ENCODE data around the gene XIRP1.
A peak's percentile ranks its signal among the peaks of the same experiment; 100 is the strongest.

XIRP1 gene

DNA sequence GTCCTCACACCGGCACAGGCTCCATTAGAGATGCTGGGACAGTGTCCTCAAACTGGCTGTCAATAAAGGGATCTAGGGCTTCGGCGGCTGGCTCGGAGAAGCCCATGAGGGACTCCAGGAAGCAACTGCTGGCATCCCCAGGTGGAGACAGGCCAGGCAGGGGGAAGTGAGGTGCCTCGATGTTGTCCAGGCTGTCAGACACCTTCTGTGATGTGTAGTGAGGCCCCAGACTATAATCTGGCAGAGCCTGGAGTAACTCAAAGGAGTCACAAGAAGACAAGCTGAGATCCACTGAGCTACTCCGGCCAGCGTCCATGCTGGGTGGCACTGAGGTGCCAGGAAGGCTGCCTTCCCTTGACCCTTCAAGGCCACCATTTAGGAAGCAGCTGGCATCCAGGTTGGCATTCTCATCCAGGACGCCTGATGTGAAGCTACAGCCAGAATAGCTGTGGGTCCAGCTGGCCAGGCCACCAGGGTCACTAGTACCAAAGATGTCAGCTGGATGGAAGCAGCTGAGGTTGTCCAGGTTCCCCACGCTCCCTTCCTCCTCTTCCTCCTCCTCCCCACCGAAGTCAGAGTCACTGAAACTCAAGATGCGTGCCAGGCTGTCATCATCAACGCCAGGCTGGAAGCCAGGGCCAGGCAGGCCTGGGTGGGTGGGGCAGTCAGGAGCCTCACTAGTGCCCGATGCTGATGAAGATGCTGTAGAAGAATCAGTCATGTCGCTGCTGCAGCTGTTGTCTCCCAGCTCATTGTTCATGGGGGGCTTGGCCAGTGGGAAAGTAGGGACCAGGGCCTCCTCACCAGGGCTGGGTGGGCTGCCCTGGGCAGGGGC is 49.1 kb downstream of the XIRP1 start:
- ChIA-PET POLR2A (ENCODE audit: low non-redundant PET) (no interaction called here), CTCF (no interaction called here)
- DNase-seq (ENCODE audit: low spot score), result no peak
- H3K27ac ChIP-seq, result peak overlapping the region; percentile 91
- TF ChIP-seq, protein P1, sequence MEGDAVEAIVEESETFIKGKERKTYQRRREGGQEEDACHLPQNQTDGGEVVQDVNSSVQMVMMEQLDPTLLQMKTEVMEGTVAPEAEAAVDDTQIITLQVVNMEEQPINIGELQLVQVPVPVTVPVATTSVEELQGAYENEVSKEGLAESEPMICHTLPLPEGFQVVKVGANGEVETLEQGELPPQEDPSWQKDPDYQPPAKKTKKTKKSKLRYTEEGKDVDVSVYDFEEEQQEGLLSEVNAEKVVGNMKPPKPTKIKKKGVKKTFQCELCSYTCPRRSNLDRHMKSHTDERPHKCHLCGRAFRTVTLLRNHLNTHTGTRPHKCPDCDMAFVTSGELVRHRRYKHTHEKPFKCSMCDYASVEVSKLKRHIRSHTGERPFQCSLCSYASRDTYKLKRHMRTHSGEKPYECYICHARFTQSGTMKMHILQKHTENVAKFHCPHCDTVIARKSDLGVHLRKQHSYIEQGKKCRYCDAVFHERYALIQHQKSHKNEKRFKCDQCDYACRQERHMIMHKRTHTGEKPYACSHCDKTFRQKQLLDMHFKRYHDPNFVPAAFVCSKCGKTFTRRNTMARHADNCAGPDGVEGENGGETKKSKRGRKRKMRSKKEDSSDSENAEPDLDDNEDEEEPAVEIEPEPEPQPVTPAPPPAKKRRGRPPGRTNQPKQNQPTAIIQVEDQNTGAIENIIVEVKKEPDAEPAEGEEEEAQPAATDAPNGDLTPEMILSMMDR (conservative IDR thresholded peaks at IDR 0.05; ENCODE audit: low read depth), result no peak

DNA sequence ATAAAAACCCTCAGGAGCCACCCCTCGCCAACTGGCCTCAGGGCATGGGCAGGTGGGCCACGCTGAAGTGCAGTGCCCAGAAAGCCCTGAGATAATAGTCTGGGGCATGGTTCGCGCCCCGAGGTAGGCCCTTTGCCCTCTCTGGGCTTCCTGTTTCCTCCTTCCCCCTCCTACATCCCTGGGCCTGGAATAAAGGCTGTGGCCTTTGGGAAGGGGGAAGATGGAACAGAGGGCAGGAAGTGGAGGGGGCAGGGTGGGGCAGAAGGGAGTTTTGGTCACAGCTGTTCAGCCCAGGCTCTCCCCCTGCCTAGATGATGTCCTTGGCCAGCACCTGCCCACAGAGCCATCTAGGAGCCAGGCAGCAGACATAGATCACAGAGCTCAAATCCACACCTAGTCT is 50.3 kb downstream of the XIRP1 start:
- DNase-seq (ENCODE audit: low spot score), result no peak
- POLR2A ChIA-PET (ENCODE audit: low non-redundant PET), result no interaction called here
- peak overlapping the region; percentile 91 for H3K27ac ChIP-seq
- TF ChIP-seq, protein P1 (conservative IDR thresholded peaks at IDR 0.05; ENCODE audit: low read depth), result no peak
- CTCF ChIA-PET, result interaction anchor here (0.6 to 1.8 kb wide), 4 partner anchors 7 to 149 kb away, joined by 3 to 5 read pairs (median 4); no protein-coding TSS in a partner anchor

DNA sequence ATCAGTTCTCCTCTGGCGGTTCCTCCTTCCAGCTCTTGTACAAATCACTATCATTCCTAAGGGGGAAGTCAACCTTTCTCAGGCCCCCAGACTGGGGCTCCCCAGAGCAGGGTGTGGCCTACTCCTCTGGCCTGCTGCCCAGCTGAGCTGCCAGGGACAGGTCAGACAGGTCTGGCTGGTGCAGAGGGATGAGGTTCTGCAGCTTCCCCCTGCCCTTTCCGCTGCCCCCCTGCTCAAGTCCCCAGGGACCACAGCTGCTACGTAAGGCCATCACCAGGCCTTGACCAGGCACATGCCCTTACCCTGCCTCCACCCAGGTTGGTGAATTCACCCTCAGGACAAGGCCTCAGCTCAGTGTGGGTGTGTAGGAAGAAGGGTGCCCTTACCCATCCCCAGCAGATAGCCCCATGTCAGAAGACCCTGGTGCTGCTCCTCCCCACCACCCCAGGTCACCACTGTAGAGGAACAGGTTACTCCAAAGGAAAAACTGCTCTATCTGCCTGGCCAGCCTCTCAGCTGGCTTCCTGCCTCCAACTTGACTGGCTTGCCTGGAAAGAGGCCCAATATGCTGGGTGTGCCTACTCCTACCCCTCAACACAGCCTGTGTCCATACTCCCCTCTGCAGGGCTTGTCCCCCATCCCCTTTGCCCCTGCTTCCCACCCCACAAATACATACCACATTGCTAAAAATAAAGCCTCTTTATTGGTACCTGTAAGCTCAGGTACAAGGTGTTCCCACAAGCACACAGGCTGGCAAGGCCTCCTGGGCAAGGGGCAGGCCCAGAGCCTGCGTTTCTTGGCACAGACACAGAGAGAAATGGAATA is 51.0 kb downstream of the XIRP1 start:
- ChIA-PET CTCF (interaction anchor here (0.6 to 1.8 kb wide), 5 partner anchors 8 to 450 kb away, joined by 3 to 5 read pairs (median 3); no protein-coding TSS in a partner anchor), POLR2A (ENCODE audit: low non-redundant PET) (interaction anchor here (1.3 kb wide), 1 partner anchor 10 kb away, joined by 3 read pairs; no protein-coding TSS in a partner anchor)
- DNase-seq (ENCODE audit: low spot score), result peak; percentile 82
- TF ChIP-seq, protein P1 (conservative IDR thresholded peaks at IDR 0.05; ENCODE audit: low read depth), result no peak
- H3K27ac ChIP-seq, result peak overlapping the region; percentile 91

DNA sequence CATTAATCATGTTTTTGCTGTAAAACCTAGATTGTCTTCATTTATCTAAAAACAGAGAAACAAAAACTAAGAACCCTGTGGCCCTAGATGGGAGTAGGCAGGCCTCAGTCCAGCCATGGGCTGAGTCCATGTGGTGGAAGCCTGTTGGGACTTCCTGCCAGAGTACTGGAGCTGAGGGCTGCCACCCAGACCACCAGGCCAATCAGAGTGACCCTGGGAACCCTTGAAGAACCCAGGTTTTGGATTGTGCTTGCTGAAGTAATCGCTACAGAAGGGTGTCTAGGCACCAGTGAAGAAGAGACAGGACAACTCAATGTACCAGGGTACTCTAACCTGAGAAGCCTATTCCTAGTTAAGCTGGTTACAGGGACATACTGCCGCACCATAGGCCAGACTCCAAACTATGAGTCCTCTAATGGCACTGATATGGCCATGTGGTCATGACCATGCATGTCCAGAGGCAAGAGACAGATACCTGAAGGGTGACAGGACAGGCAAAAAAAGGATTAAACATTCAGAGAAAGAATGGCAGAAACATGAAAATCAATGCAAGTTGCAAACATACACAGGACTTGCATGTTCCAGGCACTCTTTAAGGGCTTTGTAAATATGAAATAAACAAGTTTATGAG is 51.9 kb downstream of the XIRP1 start:
- ChIA-PET CTCF (interaction anchor here (0.6 to 1.8 kb wide), 2 partner anchors 151 to 449 kb away, joined by 3 to 4 read pairs; no protein-coding TSS in a partner anchor), POLR2A (ENCODE audit: low non-redundant PET) (interaction anchor here (1.3 kb wide), 1 partner anchor 11 kb away, joined by 3 read pairs; no protein-coding TSS in a partner anchor)
- TF ChIP-seq, protein P1 (conservative IDR thresholded peaks at IDR 0.05; ENCODE audit: low read depth), result no peak
- no peak for DNase-seq (ENCODE audit: low spot score)
- peak overlapping the region; percentile 91 for H3K27ac ChIP-seq

DNA sequence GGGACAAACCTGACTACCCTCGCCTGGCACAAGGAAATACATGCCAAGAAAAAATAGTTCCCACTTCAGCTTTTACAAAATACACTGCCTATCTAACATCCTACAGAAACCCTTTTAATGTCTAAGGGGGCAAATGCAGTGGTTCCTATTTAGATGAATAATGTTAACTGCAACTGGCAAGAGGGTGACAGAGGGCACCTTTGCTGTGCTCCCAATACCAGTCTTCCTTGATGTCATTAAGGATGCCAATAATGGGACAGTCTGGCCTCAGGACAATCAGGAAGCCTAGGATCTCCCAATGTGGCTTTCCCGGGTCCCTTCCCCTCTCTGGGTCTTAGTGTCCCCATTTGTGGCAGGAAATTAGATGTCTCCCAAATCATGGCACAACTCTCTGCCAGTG is 53.0 kb downstream of the XIRP1 start:
- no peak for DNase-seq (ENCODE audit: low spot score)
- CTCF ChIA-PET, result no interaction called here
- POLR2A ChIA-PET (ENCODE audit: low non-redundant PET), result no interaction called here
- TF ChIP-seq, protein P1 (conservative IDR thresholded peaks at IDR 0.05; ENCODE audit: low read depth), result no peak
- peak overlapping the region; percentile 62 for H3K27ac ChIP-seq
